ENCODE measurements around the gene CPLX3.

CPLX3 gene

GRCh38 chr15:74791667-74792066 lies 34.8 kb upstream of the CPLX3 start:
- Histone ChIP-seq H3K79me2 (ENCODE audit: insufficient read depth, low read length) (peaks cover 66% of the 10 kb centered on the region), H3K4me3 (ENCODE audit: low read depth, low read length, poor library complexity, severe bottlenecking) (peak overlapping the region; percentile 97), H3K36me3 (ENCODE audit: insufficient read depth, low read length) (peaks cover 61% of the 10 kb centered on the region; the same call in 1 of the 2 replicates), H4K20me1 (ENCODE audit: insufficient read depth, low read length) (no peaks in the 10 kb centered on the region), H3K4me2 (ENCODE audit: low read length) (peak overlapping the region; percentile 97), H3K27me3 (ENCODE audit: insufficient read depth, low read length) (no peaks in the 10 kb centered on the region), H3K4me1 (ENCODE audit: insufficient read depth, low read length, severe bottlenecking) (peaks cover 99% of the 10 kb centered on the region), H3K27ac (ENCODE audit: low read depth, low read length, poor library complexity, severe bottlenecking) (peak overlapping the region; percentile 99), H3K9me2 (ENCODE audit: low read depth, low read length) (no peaks in the 10 kb centered on the region), H3F3A (ENCODE audit: insufficient read depth, low read length) (0 out of 2 replicates have a peak, but pooled peaks cover 7% of the 10 kb centered on the region), H2AFZ (ENCODE audit: low read length) (no peak overlapping the region), H3K9me3 (ENCODE audit: low read length) (no peaks in the 10 kb centered on the region), H3K9ac (ENCODE audit: low read length) (peak overlapping the region; percentile 83; the same call in 1 of the 2 replicates)
- TF ChIP-seq EZH2 (IDR thresholded peaks at IDR 0.05; ENCODE audit: borderline replicate concordance, low read length) = no peak
- TF ChIP-seq CTCF (IDR thresholded peaks at IDR 0.05; ENCODE audit: low read length) = no peak

GRCh38 chr15:74792227-74793016 lies 34.0 kb upstream of the CPLX3 start:
- H4K20me1 ChIP-seq (ENCODE audit: insufficient read depth, low read length) = no peaks in the 10 kb centered on the region
- H2AFZ ChIP-seq (ENCODE audit: low read length) = no peak overlapping the region
- TF ChIP-seq EZH2 (IDR thresholded peaks at IDR 0.05; ENCODE audit: borderline replicate concordance, low read length) = no peak
- no peak for TF ChIP-seq CTCF (IDR thresholded peaks at IDR 0.05; ENCODE audit: low read length)
- H3K4me3 ChIP-seq (ENCODE audit: low read depth, low read length, poor library complexity, severe bottlenecking) = peak overlapping the region; percentile 97
- H3K27me3 ChIP-seq (ENCODE audit: insufficient read depth, low read length) = no peaks in the 10 kb centered on the region
- H3K36me3 ChIP-seq (ENCODE audit: insufficient read depth, low read length) = peaks cover 56% of the 10 kb centered on the region; the same call in 1 of the 2 replicates
- peaks cover 68% of the 10 kb centered on the region for H3K79me2 ChIP-seq (ENCODE audit: insufficient read depth, low read length)
- H3K27ac ChIP-seq (ENCODE audit: low read depth, low read length, poor library complexity, severe bottlenecking) = peak overlapping the region; percentile 99
- 0 out of 2 replicates have a peak, but pooled peaks cover 7% of the 10 kb centered on the region for H3F3A ChIP-seq (ENCODE audit: insufficient read depth, low read length)
- H3K4me2 ChIP-seq (ENCODE audit: low read length) = peak overlapping the region; percentile 97
- H3K9me3 ChIP-seq (ENCODE audit: low read length) = no peaks in the 10 kb centered on the region
- H3K4me1 ChIP-seq (ENCODE audit: insufficient read depth, low read length, severe bottlenecking) = peaks cover 99% of the 10 kb centered on the region
- peak overlapping the region; percentile 83; the same call in 1 of the 2 replicates for H3K9ac ChIP-seq (ENCODE audit: low read length)
- H3K9me2 ChIP-seq (ENCODE audit: low read depth, low read length) = no peaks in the 10 kb centered on the region

- Histone ChIP-seq H3K27ac (ENCODE audit: low read depth, low read length, poor library complexity, severe bottlenecking) (peak overlapping the region; percentile 99), H3K4me3 (ENCODE audit: low read depth, low read length, poor library complexity, severe bottlenecking) (peak overlapping the region; percentile 25), H3K9ac (ENCODE audit: low read length) (peak overlapping the region; percentile 83; the same call in 1 of the 2 replicates), H3K27me3 (ENCODE audit: insufficient read depth, low read length) (no peaks in the 10 kb centered on the region), H3F3A (ENCODE audit: insufficient read depth, low read length) (0 out of 2 replicates have a peak, but pooled peaks cover 3% of the 10 kb centered on the region), H3K79me2 (ENCODE audit: insufficient read depth, low read length) (peaks cover 68% of the 10 kb centered on the region), H3K9me2 (ENCODE audit: low read depth, low read length) (no peaks in the 10 kb centered on the region), H4K20me1 (ENCODE audit: insufficient read depth, low read length) (no peaks in the 10 kb centered on the region), H3K36me3 (ENCODE audit: insufficient read depth, low read length) (peaks cover 60% of the 10 kb centered on the region; the same call in 1 of the 2 replicates), H3K4me2 (ENCODE audit: low read length) (peak overlapping the region; percentile 97), H3K4me1 (ENCODE audit: insufficient read depth, low read length, severe bottlenecking) (peaks cover 99% of the 10 kb centered on the region), H3K9me3 (ENCODE audit: low read length) (no peaks in the 10 kb centered on the region), H2AFZ (ENCODE audit: low read length) (no peak overlapping the region)
- TF ChIP-seq EZH2 (IDR thresholded peaks at IDR 0.05; ENCODE audit: borderline replicate concordance, low read length) = no peak
- TF ChIP-seq CTCF (IDR thresholded peaks at IDR 0.05; ENCODE audit: low read length) = peak; percentile 70
These were observed 33.0 kb upstream of the CPLX3 start for GRCh38 chr15:74793135-74794028.

Measured in OCI-LY1 (cell line).